ENCODE data around the gene ALPP. TPM values are rescaled to one million over a fixed set of nuclear protein-coding genes. Genes with fewer than 3 reads are reported as not detected.
"Not testable (repeated sequence)": the region's sequence is repeated elsewhere in the genome, so short reads cannot be mapped to it uniquely, and the experiment has no call there.

ALPP gene
- total RNA-seq, 3 donors from 2014 or later, result not detected

- Histone ChIP-seq H3K4me1 (no peaks in the 10 kb centered on the region), H3K4me3 (peak overlapping the region in 1 of 3 donors; percentile 37), H3K27ac (no peak overlapping the region), H3K9me3 (no peaks in the 10 kb centered on the region), H3K27me3 (peaks cover 4 to 58% of the 10 kb centered on the region in 2 donors), H3K36me3 (no peaks in the 10 kb centered on the region)
- intact Hi-C loops (cut with DNase I; ENCODE audit: low total_unique reads), result no loop called here
- TF ChIP-seq POLR2A (IDR thresholded peaks at IDR 0.05) (no peak), POLR2AphosphoS5 (IDR thresholded peaks at IDR 0.05) (no peak)
- TF ChIP-seq, protein P1, sequence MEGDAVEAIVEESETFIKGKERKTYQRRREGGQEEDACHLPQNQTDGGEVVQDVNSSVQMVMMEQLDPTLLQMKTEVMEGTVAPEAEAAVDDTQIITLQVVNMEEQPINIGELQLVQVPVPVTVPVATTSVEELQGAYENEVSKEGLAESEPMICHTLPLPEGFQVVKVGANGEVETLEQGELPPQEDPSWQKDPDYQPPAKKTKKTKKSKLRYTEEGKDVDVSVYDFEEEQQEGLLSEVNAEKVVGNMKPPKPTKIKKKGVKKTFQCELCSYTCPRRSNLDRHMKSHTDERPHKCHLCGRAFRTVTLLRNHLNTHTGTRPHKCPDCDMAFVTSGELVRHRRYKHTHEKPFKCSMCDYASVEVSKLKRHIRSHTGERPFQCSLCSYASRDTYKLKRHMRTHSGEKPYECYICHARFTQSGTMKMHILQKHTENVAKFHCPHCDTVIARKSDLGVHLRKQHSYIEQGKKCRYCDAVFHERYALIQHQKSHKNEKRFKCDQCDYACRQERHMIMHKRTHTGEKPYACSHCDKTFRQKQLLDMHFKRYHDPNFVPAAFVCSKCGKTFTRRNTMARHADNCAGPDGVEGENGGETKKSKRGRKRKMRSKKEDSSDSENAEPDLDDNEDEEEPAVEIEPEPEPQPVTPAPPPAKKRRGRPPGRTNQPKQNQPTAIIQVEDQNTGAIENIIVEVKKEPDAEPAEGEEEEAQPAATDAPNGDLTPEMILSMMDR (IDR thresholded peaks at IDR 0.05), result no peak
- no peak for DNase-seq (ENCODE audit: low spot score in 2 of 2)
Observed at GRCh38 chr2:232388324-232388891, 9.9 kb downstream of the ALPP start.

GRCh38 chr2:232389327-232389726 lies 10.8 kb downstream of the ALPP start:
- H3K27ac ChIP-seq, result no peak overlapping the region
- no peaks in the 10 kb centered on the region for H3K36me3 ChIP-seq
- H3K27me3 ChIP-seq, result peaks cover 4 to 49% of the 10 kb centered on the region in 2 donors
- no peaks in the 10 kb centered on the region for H3K4me1 ChIP-seq
- TF ChIP-seq, protein P1 (IDR thresholded peaks at IDR 0.05), result no peak
- TF ChIP-seq POLR2A (IDR thresholded peaks at IDR 0.05), result no peak
- no peak for TF ChIP-seq POLR2AphosphoS5 (IDR thresholded peaks at IDR 0.05)
- no peak for DNase-seq (ENCODE audit: low spot score in 2 of 2)
- H3K9me3 ChIP-seq, result no peaks in the 10 kb centered on the region
- H3K4me3 ChIP-seq, result no peak overlapping the region
- intact Hi-C loops (cut with DNase I; ENCODE audit: low total_unique reads), result no loop called here

DNA sequence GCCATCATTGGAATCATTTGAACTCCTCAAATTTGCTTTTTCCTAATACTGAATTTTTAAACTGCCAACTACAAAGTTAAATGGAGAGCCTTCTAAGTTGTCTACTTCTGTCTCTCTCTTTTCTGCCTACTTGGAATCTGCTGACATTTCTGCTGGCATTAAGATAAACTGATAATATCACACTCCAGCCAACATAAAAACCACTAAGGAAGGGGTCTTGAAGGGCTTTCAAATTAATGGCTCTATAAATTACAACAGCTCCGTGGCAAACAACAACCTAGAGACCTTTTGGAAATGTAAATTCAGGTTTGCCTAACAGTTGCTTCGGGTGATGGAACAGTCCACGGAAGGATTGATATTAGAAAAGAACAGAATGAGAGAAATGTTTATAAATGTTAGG lies 12.1 kb downstream of the ALPP start:
- H3K4me3 ChIP-seq, result no peak overlapping the region
- no peaks in the 10 kb centered on the region for H3K36me3 ChIP-seq
- H3K9me3 ChIP-seq, result no peaks in the 10 kb centered on the region
- H3K27me3 ChIP-seq, result peaks cover 4 to 39% of the 10 kb centered on the region in 2 donors
- H3K4me1 ChIP-seq, result no peaks in the 10 kb centered on the region
- TF ChIP-seq, protein P1 (IDR thresholded peaks at IDR 0.05), result no peak
- TF ChIP-seq POLR2A (IDR thresholded peaks at IDR 0.05) (no peak), POLR2AphosphoS5 (IDR thresholded peaks at IDR 0.05) (no peak)
- no peak for DNase-seq (ENCODE audit: low spot score in 2 of 2)
- no peak overlapping the region for H3K27ac ChIP-seq
- intact Hi-C loops (cut with DNase I; ENCODE audit: low total_unique reads), result no loop called here

GRCh38 chr2:232393556-232393955 lies 15.0 kb downstream of the ALPP start:
- Histone ChIP-seq H3K4me1 (no peaks in the 10 kb centered on the region), H3K27me3 (peaks cover 0 to 10% of the 10 kb centered on the region in 2 donors), H3K9me3 (no peaks in the 10 kb centered on the region), H3K27ac (no peak overlapping the region), H3K4me3 (no peak overlapping the region), H3K36me3 (no peaks in the 10 kb centered on the region)
- intact Hi-C loops (cut with DNase I; ENCODE audit: low total_unique reads), result no loop called here
- no peak for TF ChIP-seq POLR2A (IDR thresholded peaks at IDR 0.05)
- TF ChIP-seq, protein P1 (IDR thresholded peaks at IDR 0.05), result no peak
- no peak for TF ChIP-seq POLR2AphosphoS5 (IDR thresholded peaks at IDR 0.05)
- DNase-seq (ENCODE audit: low spot score in 2 of 2), result no peak

DNA sequence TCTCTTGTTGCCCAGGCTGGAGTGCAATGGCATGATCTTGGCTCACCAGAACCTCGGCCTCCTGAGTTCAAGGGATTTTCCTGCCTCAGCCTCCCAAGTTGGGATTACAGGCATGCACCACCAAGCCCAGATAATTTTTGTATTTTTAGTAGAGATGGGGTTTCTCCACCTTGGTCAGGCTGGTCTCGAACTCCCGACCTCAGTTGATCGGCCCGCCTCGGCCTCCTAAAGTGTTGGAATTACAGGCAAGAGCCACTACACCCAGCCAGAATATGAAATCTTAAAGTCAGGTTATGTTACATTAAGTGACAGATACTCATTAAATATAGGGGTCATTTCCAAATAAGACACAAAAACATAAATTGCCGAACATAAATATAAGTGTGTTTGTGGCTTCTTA lies 15.9 kb downstream of the ALPP start:
- H3K27me3 ChIP-seq; DNase-seq (ENCODE audit: low spot score in 2 of 2); H3K4me1 ChIP-seq; H3K9me3 ChIP-seq; intact Hi-C loops (cut with DNase I; ENCODE audit: low total_unique reads); H3K36me3 ChIP-seq; H3K27ac ChIP-seq; H3K4me3 ChIP-seq: not testable (repeated sequence)

DNA sequence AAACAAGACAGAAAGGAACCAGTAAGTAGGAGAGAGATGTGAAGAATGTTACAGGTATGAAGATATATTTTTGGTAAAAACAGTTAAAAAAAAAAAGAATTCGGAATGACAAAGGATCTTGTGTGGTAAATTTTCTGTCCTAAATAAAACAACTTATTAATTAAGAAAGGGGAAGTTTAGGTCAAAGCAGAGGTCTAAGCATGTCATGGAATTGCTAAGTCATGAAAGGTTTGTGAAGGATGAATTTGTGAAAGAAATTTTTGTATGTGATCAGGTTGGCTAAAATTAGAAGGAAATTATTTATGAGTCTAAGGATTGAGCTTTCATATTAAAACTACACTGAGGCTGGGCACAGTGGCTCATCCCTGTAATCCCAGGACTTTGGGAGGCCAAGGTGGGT lies 17.0 kb downstream of the ALPP start:
- H3K9me3 ChIP-seq, result no peaks in the 10 kb centered on the region
- no peaks in the 10 kb centered on the region for H3K36me3 ChIP-seq
- no peaks in the 10 kb centered on the region for H3K4me1 ChIP-seq
- intact Hi-C loops (cut with DNase I; ENCODE audit: low total_unique reads), result no loop called here
- no peak overlapping the region for H3K4me3 ChIP-seq
- no peak overlapping the region for H3K27ac ChIP-seq
- DNase-seq (ENCODE audit: low spot score in 2 of 2), result no peak
- no peak for TF ChIP-seq POLR2A (IDR thresholded peaks at IDR 0.05)
- TF ChIP-seq, protein P1 (IDR thresholded peaks at IDR 0.05), result no peak
- H3K27me3 ChIP-seq, result peaks cover 0 to 3% of the 10 kb centered on the region in 2 donors

All from breast epithelium (tissue), 4 donors.